ENCODE results near the gene MTUS2.

DNA sequence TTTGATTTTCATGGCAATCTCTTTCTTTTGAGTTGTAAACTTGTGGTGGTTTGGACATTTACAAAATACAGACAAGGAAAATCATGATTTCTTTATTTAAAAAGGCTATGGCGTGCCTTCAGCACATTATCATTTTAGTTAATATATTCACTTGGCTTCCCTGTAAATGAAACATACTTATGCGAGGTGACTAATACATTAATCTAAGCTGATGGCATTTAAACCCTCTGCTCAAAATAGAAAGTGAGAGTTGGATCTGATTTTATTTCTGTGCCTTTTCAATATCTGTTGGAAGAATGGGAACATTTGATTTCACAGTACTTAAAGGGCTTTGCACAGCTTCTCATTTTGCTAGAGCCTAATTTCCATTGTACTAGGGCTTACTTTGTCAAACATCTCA lies 289.8 kb downstream of the MTUS2 start:
- TF ChIP-seq, protein P1, sequence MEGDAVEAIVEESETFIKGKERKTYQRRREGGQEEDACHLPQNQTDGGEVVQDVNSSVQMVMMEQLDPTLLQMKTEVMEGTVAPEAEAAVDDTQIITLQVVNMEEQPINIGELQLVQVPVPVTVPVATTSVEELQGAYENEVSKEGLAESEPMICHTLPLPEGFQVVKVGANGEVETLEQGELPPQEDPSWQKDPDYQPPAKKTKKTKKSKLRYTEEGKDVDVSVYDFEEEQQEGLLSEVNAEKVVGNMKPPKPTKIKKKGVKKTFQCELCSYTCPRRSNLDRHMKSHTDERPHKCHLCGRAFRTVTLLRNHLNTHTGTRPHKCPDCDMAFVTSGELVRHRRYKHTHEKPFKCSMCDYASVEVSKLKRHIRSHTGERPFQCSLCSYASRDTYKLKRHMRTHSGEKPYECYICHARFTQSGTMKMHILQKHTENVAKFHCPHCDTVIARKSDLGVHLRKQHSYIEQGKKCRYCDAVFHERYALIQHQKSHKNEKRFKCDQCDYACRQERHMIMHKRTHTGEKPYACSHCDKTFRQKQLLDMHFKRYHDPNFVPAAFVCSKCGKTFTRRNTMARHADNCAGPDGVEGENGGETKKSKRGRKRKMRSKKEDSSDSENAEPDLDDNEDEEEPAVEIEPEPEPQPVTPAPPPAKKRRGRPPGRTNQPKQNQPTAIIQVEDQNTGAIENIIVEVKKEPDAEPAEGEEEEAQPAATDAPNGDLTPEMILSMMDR (IDR thresholded peaks at IDR 0.05 in 4 of 5, conservative IDR thresholded peaks at IDR 0.05 in 1 of 5): no peak
- TF ChIP-seq POLR2A (IDR thresholded peaks at IDR 0.05): no peak

Measured in gastrocnemius medialis (tissue), 4 donors.